Caco-2 (cell line): ENCODE data around the gene FAM53A. TPM values are rescaled to one million over a fixed set of nuclear protein-coding genes. Genes with fewer than 3 reads are reported as not detected.

ENCODE experiments used
- BruUV-seq: library from RNA; stranded (reverse); fragments of 400-500 nt; replicated peaks from 2 replicates; lab custom pipeline; 2021; lab: Mats Ljungman, UMichigan
- CTCF ChIA-PET: fragments of 300-600 bp; sonication (Branson Sonifier 250); formaldehyde crosslinking; loops from one replicate; lab custom pipeline; 2022; ENCODE audit warnings: antibody characterized with exemption; lab: Charles Lee
- POLR2A ChIA-PET: fragments of 300-600 bp; sonication (Branson Sonifier 250); formaldehyde crosslinking; loops from one replicate; lab custom pipeline; 2022; ENCODE audit warnings: antibody characterized with exemption; lab: Charles Lee
- DNase-seq, 2 experiments: peaks; one replicate each; pipeline versions ENCODE4 v3.0.0 to v3.0.0-alpha.2; 2020 to 2022
- H3K27me3 ChIP-seq: replicated peaks from 2 replicates; pipeline ENCODE4 v1.6.0; 2011; ENCODE audit warnings: low read length; ENCODE audit not compliant: control insufficient read depth, insufficient read depth
- H3K36me3 ChIP-seq: 2 replicates; pipeline ENCODE4 v1.5.1; 2011; ENCODE audit warnings: low read length; ENCODE audit not compliant: control insufficient read depth, insufficient read depth
- H3K4me1 ChIP-seq: fragments of 250-450 bp; sonication (Bioruptor Pico); 2 replicates; pipeline ENCODE4 v1.5.1; 2020; ENCODE audit warnings: mild to moderate bottlenecking
- H3K4me3 ChIP-seq: 2 replicates; pipeline ENCODE4 v1.5.1; 2011; ENCODE audit warnings: low read depth, mild to moderate bottlenecking, control low read depth, low read length
- H3K9me3 ChIP-seq: fragments of 250-450 bp; sonication (Bioruptor Pico); 2 replicates; pipeline ENCODE4 v1.5.1; 2020; ENCODE audit warnings: mild to moderate bottlenecking, moderate library complexity
- H3K27ac Mint-ChIP-seq: one replicate; pipeline ENCODE4 v1.8.0; 2022; ENCODE audit warnings: mixed read lengths; ENCODE audit not compliant: unreplicated experiment
- H3K27me3 Mint-ChIP-seq: one replicate; pipeline ENCODE4 v1.8.0; 2022; ENCODE audit warnings: mixed read lengths; ENCODE audit not compliant: insufficient read depth, unreplicated experiment
- H3K36me3 Mint-ChIP-seq: one replicate; pipeline ENCODE4 v1.8.0; 2022; ENCODE audit warnings: mild to moderate bottlenecking, mixed read lengths; ENCODE audit not compliant: insufficient read depth, unreplicated experiment
- H3K4me1 Mint-ChIP-seq: one replicate; pipeline ENCODE4 v1.8.0; 2022; ENCODE audit warnings: low read depth, mixed read lengths; ENCODE audit not compliant: unreplicated experiment
- H3K4me3 Mint-ChIP-seq: one replicate; pipeline ENCODE4 v1.8.0; 2022; ENCODE audit warnings: mild to moderate bottlenecking, moderate library complexity, mixed read lengths; ENCODE audit not compliant: unreplicated experiment
- H3K9me3 Mint-ChIP-seq: one replicate; pipeline ENCODE4 v1.8.0; 2022; ENCODE audit warnings: mixed read lengths; ENCODE audit not compliant: unreplicated experiment
- CTCF ChIP-seq, 2 experiments: fragments of 200-600 bp in 1 of 2; IDR thresholded peaks; 1 replicate in 1 of 2; 2 replicates in 1 of 2; pipeline versions ENCODE4 v1.5.1 to v1.8.0; 2011 to 2022; ENCODE audit warnings: antibody characterized with exemption in 1 of 2, control low read depth in 1 of 2, inconsistent platforms in 1 of 2, low read depth in 1 of 2, low read length in 1 of 2, mild to moderate bottlenecking in 1 of 2, moderate library complexity in 1 of 2; ENCODE audit not compliant: insufficient read depth in 1 of 2, severe bottlenecking in 1 of 2, unreplicated experiment in 1 of 2
- intact Hi-C: fragments of 100-400 bp; cut with micrococcal nuclease; formaldehyde crosslinking; loops from one replicate; pipeline ENCODE4 v1.10.0; 2022; ENCODE audit not compliant: unreplicated experiment
- total RNA-seq: library from RNA; stranded (reverse); gene quantifications from 2 replicates; pipeline ENCODE4 v1.2.3, GENCODE V29; 2022

Gene FAM53A
- total RNA-seq, 1 experiment from 2014 or later = 4.1 TPM

- Histone ChIP-seq H3K4me3 (no peak overlapping the region), H3K4me1 (peaks cover 11% of the 10 kb centered on the region), H3K9me3 (no peaks in the 10 kb centered on the region), H3K36me3 (no peaks in the 10 kb centered on the region), H3K27me3 (no peaks in the 10 kb centered on the region)
- POLR2A ChIA-PET = no interaction called here
- CTCF ChIA-PET = interaction anchor here (0.6 kb wide), 1 partner anchor 301 kb away, joined by 3 read pairs; no protein-coding TSS in a partner anchor
- intact Hi-C loops = no loop called here
- TF ChIP-seq CTCF (IDR thresholded peaks at IDR 0.05; ENCODE audit: insufficient read depth in 1 of 2, low read depth in 1 of 2, low read length in 1 of 2, severe bottlenecking in 1 of 2, unreplicated experiment in 1 of 2) = no peak
- no peak overlapping the region for H3K27ac Mint-ChIP-seq
- no peaks in the 10 kb centered on the region for H3K4me1 Mint-ChIP-seq
- no peaks in the 10 kb centered on the region for H3K9me3 Mint-ChIP-seq
- BruUV-seq = no TSS peak
- DNase-seq = no peak
- no peaks in the 10 kb centered on the region for H3K27me3 Mint-ChIP-seq
- no peak overlapping the region for H3K4me3 Mint-ChIP-seq
- no peaks in the 10 kb centered on the region for H3K36me3 Mint-ChIP-seq
These were observed 20.0 kb downstream of the FAM53A start for GRCh38 chr4:1664141-1664540.

GRCh38 chr4:1663549-1663948, 20.6 kb downstream of the FAM53A start:
- Mint-ChIP-seq H3K4me1 (no peaks in the 10 kb centered on the region), H3K27ac (no peak overlapping the region), H3K27me3 (no peaks in the 10 kb centered on the region), H3K4me3 (no peak overlapping the region), H3K9me3 (no peaks in the 10 kb centered on the region), H3K36me3 (no peaks in the 10 kb centered on the region)
- DNase-seq = no peak
- TF ChIP-seq CTCF (IDR thresholded peaks at IDR 0.05; ENCODE audit: insufficient read depth in 1 of 2, low read depth in 1 of 2, low read length in 1 of 2, severe bottlenecking in 1 of 2, unreplicated experiment in 1 of 2) = no peak
- ChIA-PET CTCF (interaction anchor here (0.6 kb wide), 1 partner anchor 300 kb away, joined by 3 read pairs; no protein-coding TSS in a partner anchor), POLR2A (no interaction called here)
- Histone ChIP-seq H3K4me1 (peaks cover 11% of the 10 kb centered on the region), H3K27me3 (no peaks in the 10 kb centered on the region), H3K36me3 (no peaks in the 10 kb centered on the region), H3K4me3 (no peak overlapping the region), H3K9me3 (no peaks in the 10 kb centered on the region)
- intact Hi-C loops = no loop called here
- BruUV-seq = no TSS peak

GRCh38 chr4:1661695-1662094, 22.4 kb downstream of the FAM53A start:
- H3K9me3 Mint-ChIP-seq = no peaks in the 10 kb centered on the region
- H3K4me3 Mint-ChIP-seq = no peak overlapping the region
- POLR2A ChIA-PET = no interaction called here
- Histone ChIP-seq H3K9me3 (no peaks in the 10 kb centered on the region), H3K4me1 (peaks cover 11% of the 10 kb centered on the region), H3K36me3 (no peaks in the 10 kb centered on the region), H3K4me3 (no peak overlapping the region), H3K27me3 (no peaks in the 10 kb centered on the region)
- H3K36me3 Mint-ChIP-seq = no peaks in the 10 kb centered on the region
- TF ChIP-seq CTCF (IDR thresholded peaks at IDR 0.05; ENCODE audit: insufficient read depth in 1 of 2, low read depth in 1 of 2, low read length in 1 of 2, severe bottlenecking in 1 of 2, unreplicated experiment in 1 of 2) = no peak
- intact Hi-C loops = no loop called here
- no TSS peak for BruUV-seq
- DNase-seq = no peak
- H3K4me1 Mint-ChIP-seq = no peaks in the 10 kb centered on the region
- CTCF ChIA-PET = no interaction called here
- H3K27me3 Mint-ChIP-seq = no peaks in the 10 kb centered on the region
- no peak overlapping the region for H3K27ac Mint-ChIP-seq
